MM.1S (cell line): ENCODE measurements around the gene PTPRN2.

ENCODE experiments used
- EZH2 ChIP-seq: fragments of 300-600 bp; sonication (generic); optimal IDR thresholded peaks from 2 replicates; pipeline ENCODE3; 2017; ENCODE audit warnings: low read depth, mild to moderate bottlenecking, antibody characterized with exemption, low read length, mixed read lengths
- TF ChIP-seq, protein P1 (sequence below): fragments of 300-600 bp; sonication (generic); IDR thresholded peaks from 2 replicates; pipeline ENCODE4 v1.5.1; 2016; ENCODE audit warnings: antibody characterized with exemption, low read length, mixed read lengths

- TF ChIP-seq, protein P1, sequence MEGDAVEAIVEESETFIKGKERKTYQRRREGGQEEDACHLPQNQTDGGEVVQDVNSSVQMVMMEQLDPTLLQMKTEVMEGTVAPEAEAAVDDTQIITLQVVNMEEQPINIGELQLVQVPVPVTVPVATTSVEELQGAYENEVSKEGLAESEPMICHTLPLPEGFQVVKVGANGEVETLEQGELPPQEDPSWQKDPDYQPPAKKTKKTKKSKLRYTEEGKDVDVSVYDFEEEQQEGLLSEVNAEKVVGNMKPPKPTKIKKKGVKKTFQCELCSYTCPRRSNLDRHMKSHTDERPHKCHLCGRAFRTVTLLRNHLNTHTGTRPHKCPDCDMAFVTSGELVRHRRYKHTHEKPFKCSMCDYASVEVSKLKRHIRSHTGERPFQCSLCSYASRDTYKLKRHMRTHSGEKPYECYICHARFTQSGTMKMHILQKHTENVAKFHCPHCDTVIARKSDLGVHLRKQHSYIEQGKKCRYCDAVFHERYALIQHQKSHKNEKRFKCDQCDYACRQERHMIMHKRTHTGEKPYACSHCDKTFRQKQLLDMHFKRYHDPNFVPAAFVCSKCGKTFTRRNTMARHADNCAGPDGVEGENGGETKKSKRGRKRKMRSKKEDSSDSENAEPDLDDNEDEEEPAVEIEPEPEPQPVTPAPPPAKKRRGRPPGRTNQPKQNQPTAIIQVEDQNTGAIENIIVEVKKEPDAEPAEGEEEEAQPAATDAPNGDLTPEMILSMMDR: no peak
- TF ChIP-seq EZH2: no peak
Observed at GRCh38 chr7:157794746-157795065, 792.9 kb downstream of the PTPRN2 start.
